HEK293 (cell line): ENCODE results near the gene EEF2KMT.

Experiments
- CTCF ChIA-PET: fragments of 350-600 bp; formaldehyde crosslinking; extraction: SDS; loops from one replicate; lab custom pipeline; 2021; ENCODE audit warnings: antibody characterized with exemption; lab: Yijun Ruan, JAX
- POLR2A ChIA-PET: fragments of 300-600 bp; formaldehyde crosslinking; extraction: SDS; loops from one replicate; lab custom pipeline; 2020; ENCODE audit warnings: antibody characterized with exemption, inconsistent platforms; lab: Yijun Ruan, JAX
- H3K27ac ChIP-seq: fragments of 200-500 bp; sonication (Bioruptor generic); 2 replicates; pipeline ENCODE4 v1.5.1; 2014; ENCODE audit warnings: low read depth, low read length, control low read depth, inconsistent platforms; ENCODE audit errors: extremely low read depth
- H3K36me3 ChIP-seq, 2 experiments: fragments of 200-500 bp in 1 of 2; sonication (Bioruptor generic) in 1 of 2; 1 replicate in 1 of 2; 2 replicates in 1 of 2; pipeline ENCODE4 v1.5.1; 2014 to 2017; ENCODE audit warnings: inconsistent platforms in 2 of 2, low read length in 2 of 2; ENCODE audit not compliant: control insufficient read depth in 2 of 2, insufficient read depth in 1 of 2
- H3K4me1 ChIP-seq: fragments of 200-500 bp; sonication (Bioruptor generic); 2 replicates; pipeline ENCODE4 v1.5.1; 2014; ENCODE audit warnings: mild to moderate bottlenecking, low read length, inconsistent platforms; ENCODE audit not compliant: control insufficient read depth, insufficient read depth
- H3K4me3 ChIP-seq: 2 replicates; pipeline ENCODE4 v1.5.1; 2011; ENCODE audit warnings: low read depth, mild to moderate bottlenecking, control low read depth, low read length, moderate library complexity
- H3K9me3 ChIP-seq: fragments of 200-500 bp; sonication (Bioruptor generic); 2 replicates; pipeline ENCODE4 v1.5.1; 2014; ENCODE audit warnings: low read depth, low read length, inconsistent platforms; ENCODE audit not compliant: control insufficient read depth, insufficient read depth
- HOXC10 ChIP-seq: sonication (generic); formaldehyde crosslinking; IDR thresholded peaks from 2 replicates; pipeline ENCODE4 v1.8.1; 2023; ENCODE audit warnings: mild to moderate bottlenecking, missing genetic modification reagents
- OSR2 ChIP-seq: fragments of 450-650 bp; formaldehyde crosslinking; IDR thresholded peaks from 2 replicates; pipeline ENCODE4 v1.5.1; 2016; ENCODE audit warnings: missing biosample characterization, missing genetic modification characterization
- OVOL3 ChIP-seq: fragments of 450-650 bp; formaldehyde crosslinking; IDR thresholded peaks from 2 replicates; pipeline ENCODE4 v1.5.1; 2016; ENCODE audit warnings: missing biosample characterization, missing genetic modification characterization
- TSHZ1 ChIP-seq: fragments of 450-650 bp; formaldehyde crosslinking; IDR thresholded peaks from 2 replicates; pipeline ENCODE4 v1.5.1; 2016; ENCODE audit warnings: missing biosample characterization, missing genetic modification characterization, borderline replicate concordance
- ZBTB48 ChIP-seq: fragments of 450-650 bp; formaldehyde crosslinking; IDR thresholded peaks from 2 replicates; pipeline ENCODE4 v1.5.1; 2016; ENCODE audit warnings: missing biosample characterization, missing genetic modification characterization
- ZFP41 ChIP-seq: fragments of 450-650 bp; formaldehyde crosslinking; IDR thresholded peaks from 2 replicates; pipeline ENCODE4 v1.5.1; 2016; ENCODE audit warnings: missing biosample characterization, missing genetic modification characterization, borderline replicate concordance
- ZNF19 ChIP-seq: fragments of 450-650 bp; formaldehyde crosslinking; IDR thresholded peaks from 2 replicates; pipeline ENCODE4; 2016; ENCODE audit warnings: missing biosample characterization, missing genetic modification characterization, low read depth
- ZNF239 ChIP-seq: fragments of 450-650 bp; formaldehyde crosslinking; IDR thresholded peaks from 2 replicates; pipeline ENCODE4 v1.5.1; 2016; ENCODE audit warnings: missing biosample characterization, missing genetic modification characterization
- ZNF514 ChIP-seq: fragments of 450-650 bp; formaldehyde crosslinking; IDR thresholded peaks from 2 replicates; pipeline ENCODE4 v1.5.1; 2016; ENCODE audit warnings: missing biosample characterization, missing genetic modification characterization
- ZNF544 ChIP-seq: fragments of 450-650 bp; formaldehyde crosslinking; IDR thresholded peaks from 2 replicates; pipeline ENCODE4 v1.5.0; 2017; ENCODE audit warnings: missing biosample characterization, missing genetic modification characterization
- ZNF654 ChIP-seq: fragments of 450-650 bp; formaldehyde crosslinking; IDR thresholded peaks from 2 replicates; pipeline ENCODE4 v1.5.1; 2016; ENCODE audit warnings: low read depth, missing biosample characterization, missing genetic modification characterization
- ZNF658 ChIP-seq: fragments of 450-650 bp; formaldehyde crosslinking; IDR thresholded peaks from 2 replicates; pipeline ENCODE4; 2016; ENCODE audit warnings: missing biosample characterization, missing genetic modification characterization
- ZNF670 ChIP-seq: fragments of 450-650 bp; formaldehyde crosslinking; IDR thresholded peaks from 2 replicates; pipeline ENCODE4 v1.5.1; 2016; ENCODE audit warnings: missing biosample characterization, missing genetic modification characterization, low read depth
- ZNF768 ChIP-seq: fragments of 450-650 bp; formaldehyde crosslinking; IDR thresholded peaks from 2 replicates; pipeline ENCODE4 v1.5.1; 2018; ENCODE audit warnings: missing biosample characterization, mild to moderate bottlenecking, missing genetic modification characterization
- TF ChIP-seq, protein P1 (sequence below): fragments of 450-650 bp; formaldehyde crosslinking; IDR thresholded peaks from 2 replicates; pipeline ENCODE4 v1.5.1; 2016; ENCODE audit warnings: missing biosample characterization, missing genetic modification characterization
- TF ChIP-seq, protein P2 (sequence below): fragments of 450-650 bp; formaldehyde crosslinking; IDR thresholded peaks from 2 replicates; pipeline ENCODE4 v1.5.1; 2016; ENCODE audit warnings: missing biosample characterization, missing genetic modification characterization

Gene EEF2KMT

GRCh38 chr16:5060073-5060641, 37.4 kb downstream of the EEF2KMT start:
- H3K9me3 ChIP-seq = no peaks in the 10 kb centered on the region
- ChIA-PET POLR2A (interaction anchor here (1.1 kb wide), 1 partner anchor 26 kb away, joined by 4 read pairs; the partner anchor contains the start of gene NAGPA), CTCF (interaction anchor here (1.0 to 1.2 kb wide), 2 partner anchors 17 to 27 kb away, joined by 3 read pairs; no protein-coding TSS in a partner anchor)

More at GRCh38 chr16:5060073-5060641, 37.4 kb downstream of the EEF2KMT start:
- Histone ChIP-seq H3K4me3 (no peak overlapping the region), H3K4me1 (peaks cover 5% of the 10 kb centered on the region), H3K36me3 (no peaks in the 10 kb centered on the region), H3K27ac (no peak overlapping the region)
- TF ChIP-seq ZNF768 (tag by site-specific recombination) (no peak), ZNF670 (tag by site-specific recombination) (no peak), ZNF544 (tag by site-specific recombination) (no peak), ZNF514 (tag by site-specific recombination) (no peak), ZNF654 (no peak), ZBTB48 (tag by site-specific recombination) (no peak), OSR2 (no peak), ZFP41 (tag by site-specific recombination) (no peak), ZNF658 (tag by site-specific recombination) (no peak), TSHZ1 (no peak), HOXC10 (CRISPR knock-in tag) (no peak), OVOL3 (tag by site-specific recombination) (no peak), ZNF19 (tag by site-specific recombination) (no peak), ZNF239 (no peak)
- TF ChIP-seq, protein P1, sequence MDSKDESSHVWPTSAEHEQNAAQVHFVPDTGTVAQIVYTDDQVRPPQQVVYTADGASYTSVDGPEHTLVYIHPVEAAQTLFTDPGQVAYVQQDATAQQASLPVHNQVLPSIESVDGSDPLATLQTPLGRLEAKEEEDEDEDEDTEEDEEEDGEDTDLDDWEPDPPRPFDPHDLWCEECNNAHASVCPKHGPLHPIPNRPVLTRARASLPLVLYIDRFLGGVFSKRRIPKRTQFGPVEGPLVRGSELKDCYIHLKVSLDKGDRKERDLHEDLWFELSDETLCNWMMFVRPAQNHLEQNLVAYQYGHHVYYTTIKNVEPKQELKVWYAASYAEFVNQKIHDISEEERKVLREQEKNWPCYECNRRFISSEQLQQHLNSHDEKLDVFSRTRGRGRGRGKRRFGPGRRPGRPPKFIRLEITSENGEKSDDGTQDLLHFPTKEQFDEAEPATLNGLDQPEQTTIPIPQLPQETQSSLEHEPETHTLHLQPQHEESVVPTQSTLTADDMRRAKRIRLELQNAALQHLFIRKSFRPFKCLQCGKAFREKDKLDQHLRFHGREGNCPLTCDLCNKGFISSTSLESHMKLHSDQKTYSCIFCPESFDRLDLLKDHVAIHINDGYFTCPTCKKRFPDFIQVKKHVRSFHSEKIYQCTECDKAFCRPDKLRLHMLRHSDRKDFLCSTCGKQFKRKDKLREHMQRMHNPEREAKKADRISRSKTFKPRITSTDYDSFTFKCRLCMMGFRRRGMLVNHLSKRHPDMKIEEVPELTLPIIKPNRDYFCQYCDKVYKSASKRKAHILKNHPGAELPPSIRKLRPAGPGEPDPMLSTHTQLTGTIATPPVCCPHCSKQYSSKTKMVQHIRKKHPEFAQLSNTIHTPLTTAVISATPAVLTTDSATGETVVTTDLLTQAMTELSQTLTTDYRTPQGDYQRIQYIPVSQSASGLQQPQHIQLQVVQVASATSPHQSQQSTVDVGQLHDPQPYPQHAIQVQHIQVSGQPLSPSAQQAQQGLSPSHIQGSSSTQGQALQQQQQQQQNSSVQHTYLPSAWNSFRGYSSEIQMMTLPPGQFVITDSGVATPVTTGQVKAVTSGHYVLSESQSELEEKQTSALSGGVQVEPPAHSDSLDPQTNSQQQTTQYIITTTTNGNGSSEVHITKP (tag by site-specific recombination) = no peak
- TF ChIP-seq, protein P2, sequence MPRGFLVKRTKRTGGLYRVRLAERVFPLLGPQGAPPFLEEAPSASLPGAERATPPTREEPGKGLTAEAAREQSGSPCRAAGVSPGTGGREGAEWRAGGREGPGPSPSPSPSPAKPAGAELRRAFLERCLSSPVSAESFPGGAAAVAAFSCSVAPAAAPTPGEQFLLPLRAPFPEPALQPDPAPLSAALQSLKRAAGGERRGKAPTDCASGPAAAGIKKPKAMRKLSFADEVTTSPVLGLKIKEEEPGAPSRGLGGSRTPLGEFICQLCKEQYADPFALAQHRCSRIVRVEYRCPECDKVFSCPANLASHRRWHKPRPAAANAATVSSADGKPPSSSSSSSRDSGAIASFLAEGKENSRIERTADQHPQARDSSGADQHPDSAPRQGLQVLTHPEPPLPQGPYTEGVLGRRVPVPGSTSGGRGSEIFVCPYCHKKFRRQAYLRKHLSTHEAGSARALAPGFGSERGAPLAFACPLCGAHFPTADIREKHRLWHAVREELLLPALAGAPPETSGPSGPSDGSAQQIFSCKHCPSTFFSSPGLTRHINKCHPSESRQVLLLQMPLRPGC (tag by site-specific recombination) = no peak
